Neuronal stem cell (in vitro differentiated cells): ENCODE data around the gene GPRC5C.

Source experiments
- DNase-seq: peaks from one replicate; pipeline ENCODE4 v3.0.0-alpha.2; 2013; ENCODE audit warnings: low spot score
- H2AFZ ChIP-seq: one replicate; pipeline ENCODE4 v1.6.1; 2013; ENCODE audit warnings: mild to moderate bottlenecking, low read length, inconsistent platforms
- H2AK5ac ChIP-seq: 2 replicates; pipeline ENCODE4 v1.6.1; 2013; ENCODE audit warnings: low read depth, mild to moderate bottlenecking, inconsistent platforms, low read length, moderate library complexity, mixed read lengths
- H2BK120ac ChIP-seq: 2 replicates; pipeline ENCODE4 v1.6.1; 2013; ENCODE audit warnings: low read depth, mild to moderate bottlenecking, inconsistent platforms, low read length, moderate library complexity, mixed read lengths
- H2BK12ac ChIP-seq: one replicate; pipeline ENCODE4 v1.6.1; 2013; ENCODE audit warnings: low read length, inconsistent platforms
- H2BK15ac ChIP-seq: 2 replicates; pipeline ENCODE4 v1.6.1; 2013; ENCODE audit warnings: mild to moderate bottlenecking, low read length, inconsistent platforms, mixed read lengths
- H2BK5ac ChIP-seq: one replicate; pipeline ENCODE4 v1.6.1; 2013; ENCODE audit warnings: inconsistent platforms, mild to moderate bottlenecking, low read length, moderate library complexity
- H3K14ac ChIP-seq: one replicate; pipeline ENCODE4 v1.6.1; 2013; ENCODE audit warnings: low read length, inconsistent platforms
- H3K18ac ChIP-seq: 2 replicates; pipeline ENCODE4 v1.6.1; 2013; ENCODE audit warnings: low read length, inconsistent platforms
- H3K23ac ChIP-seq: 2 replicates; pipeline ENCODE4 v1.6.1; 2013; ENCODE audit warnings: low read depth, mild to moderate bottlenecking, mixed read lengths, low read length, inconsistent platforms; ENCODE audit not compliant: poor library complexity
- H3K27ac ChIP-seq: replicated peaks from 3 replicates; pipeline ENCODE4 v1.5.1; 2013; ENCODE audit warnings: low read length, inconsistent platforms
- H3K27me3 ChIP-seq, 3 experiments: 2 replicates each; pipeline ENCODE4 v1.6.1; 2013; ENCODE audit warnings: low read length in 3 of 3, mild to moderate bottlenecking in 2 of 3, inconsistent platforms in 1 of 3, low read depth in 1 of 3, mixed read lengths in 1 of 3, moderate library complexity in 1 of 3; ENCODE audit not compliant: control insufficient read depth in 3 of 3, insufficient read depth in 3 of 3
- H3K36me3 ChIP-seq, 2 donors: replicated peaks in 1 of 2; 2 replicates each; pipeline ENCODE4 v1.6.1; 2013; ENCODE audit warnings: low read length in 2 of 2; ENCODE audit not compliant: control insufficient read depth in 2 of 2, insufficient read depth in 2 of 2
- H3K4ac ChIP-seq: 2 replicates; pipeline ENCODE4 v1.6.1; 2013; ENCODE audit warnings: inconsistent platforms, mild to moderate bottlenecking, low read length, moderate library complexity
- H3K4me1 ChIP-seq, 2 donors: 1 replicate in 1 of 2; 2 replicates in 1 of 2; pipeline ENCODE4 v1.6.1; 2013; ENCODE audit warnings: low read length in 2 of 2, low read depth in 1 of 2; ENCODE audit not compliant: control insufficient read depth in 2 of 2, insufficient read depth in 1 of 2
- H3K4me2 ChIP-seq: one replicate; pipeline ENCODE4 v1.6.1; 2013; ENCODE audit warnings: mild to moderate bottlenecking, low read length, inconsistent platforms; ENCODE audit not compliant: insufficient read depth, poor library complexity, severe bottlenecking
- H3K4me3 ChIP-seq, 2 donors: 2 replicates each; pipeline ENCODE4 v1.5.1; 2013; ENCODE audit warnings: low read length in 2 of 2, mild to moderate bottlenecking in 2 of 2, inconsistent platforms in 1 of 2, moderate library complexity in 1 of 2
- H3K79me1 ChIP-seq: one replicate; pipeline ENCODE4 v1.6.1; 2013; ENCODE audit warnings: low read depth, mild to moderate bottlenecking, inconsistent platforms, low read length, moderate library complexity
- H3K9ac ChIP-seq: one replicate; pipeline ENCODE4 v1.6.1; 2013; ENCODE audit warnings: mild to moderate bottlenecking, low read depth, low read length, inconsistent platforms; ENCODE audit not compliant: poor library complexity
- H3K9me3 ChIP-seq, 2 donors: replicated peaks in 1 of 2; 2 replicates each; pipeline versions ENCODE3 to v1.6.1; 2013; ENCODE audit warnings: low read length in 2 of 2, mild to moderate bottlenecking in 2 of 2, inconsistent platforms in 1 of 2, low read depth in 1 of 2, mixed read lengths in 1 of 2, moderate library complexity in 1 of 2; ENCODE audit not compliant: control insufficient read depth in 2 of 2, insufficient read depth in 1 of 2
- H4K8ac ChIP-seq: one replicate; pipeline ENCODE4 v1.6.1; 2013; ENCODE audit warnings: low read depth, mild to moderate bottlenecking, inconsistent platforms, low read length, moderate library complexity
- H4K91ac ChIP-seq: one replicate; pipeline ENCODE4 v1.6.1; 2013; ENCODE audit warnings: low read length, low read depth, mild to moderate bottlenecking, inconsistent platforms; ENCODE audit not compliant: poor library complexity
- WGBS, 2 donors: extraction: QIAGEN DNeasy Blood & Tissue Kit; methylation state at CpG; one replicate each; pipeline ENCODE4 v1.1.7; 2013; ENCODE audit warnings: missing lambda C conversion rate in 2 of 2, mixed read lengths in 1 of 2; ENCODE audit not compliant: insufficient read length in 2 of 2, insufficient replicate concordance in 1 of 2; ENCODE audit errors: extremely low coverage in 2 of 2; 5-methylcytosine and 5-hydroxymethylcytosine counted together

The GPRC5C gene

GRCh38 chr17:74454197-74455024 is 22.5 kb downstream of the GPRC5C start:
- Histone ChIP-seq H4K8ac (peak overlapping the region; percentile 53), H3K23ac (peak overlapping the region; percentile 82), H3K36me3 (peaks cover 0 to 3% of the 10 kb centered on the region in 2 donors), H2BK5ac (peak overlapping the region; percentile 97), H3K14ac (no peak overlapping the region), H3K9ac (peak overlapping the region; percentile 79), H3K79me1 (no peaks in the 10 kb centered on the region), H3K4me3 (peak overlapping the region; percentile 48 to 65), H3K4ac (peak overlapping the region; percentile 70), H2AFZ (peak overlapping the region; percentile 100), H3K4me1 (peaks cover 18 to 22% of the 10 kb centered on the region in 2 donors), H2AK5ac (peak overlapping the region; percentile 96), H2BK120ac (peak overlapping the region; percentile 77), H4K91ac (peak overlapping the region; percentile 19), H2BK12ac (peak overlapping the region; percentile 35), H3K9me3 (no peaks in the 10 kb centered on the region), H3K18ac (peak overlapping the region; percentile 87), H3K27ac (peak overlapping the region; percentile 77), H3K27me3 (peaks cover 0 to 32% (median 16%) of the 10 kb centered on the region in 3 experiments), H2BK15ac (peak overlapping the region; percentile 96), H3K4me2 (peak overlapping the region; percentile 56)
- no CpG with 5 or more reads among the region's 40 CpGs for WGBS, 2 donors
- DNase-seq = peak; percentile 88

- Histone ChIP-seq H2BK5ac (peak overlapping the region; percentile 97), H3K79me1 (no peaks in the 10 kb centered on the region), H4K91ac (peak overlapping the region; percentile 19), H3K27me3 (peaks cover 0 to 32% (median 16%) of the 10 kb centered on the region in 3 experiments), H3K4ac (peak overlapping the region; percentile 70), H3K4me2 (no peak overlapping the region), H3K18ac (peak overlapping the region; percentile 87), H3K4me3 (no peak overlapping the region), H3K23ac (peak overlapping the region; percentile 82), H3K14ac (no peak overlapping the region), H2BK12ac (peak overlapping the region; percentile 35), H2BK120ac (peak overlapping the region; percentile 77), H3K27ac (no peak overlapping the region), H2AFZ (peak overlapping the region; percentile 100), H3K9ac (peak overlapping the region; percentile 79), H3K4me1 (peaks cover 18 to 22% of the 10 kb centered on the region in 2 donors), H3K9me3 (no peaks in the 10 kb centered on the region), H4K8ac (no peak overlapping the region), H2BK15ac (peak overlapping the region; percentile 96), H2AK5ac (peak overlapping the region; percentile 96), H3K36me3 (peaks cover 0 to 2% of the 10 kb centered on the region in 2 donors)
- no CpG with 5 or more reads among the region's 15 CpGs for WGBS, 2 donors
- DNase-seq = no peak
Observed at GRCh38 chr17:74455025-74455545, 23.2 kb downstream of the GPRC5C start.

- no peaks in the 10 kb centered on the region for H3K36me3 ChIP-seq
- no peak overlapping the region for H4K8ac ChIP-seq
- H4K91ac ChIP-seq = no peak overlapping the region
- H3K4me1 ChIP-seq = peaks cover 18 to 22% of the 10 kb centered on the region in 2 donors
- peaks cover 0 to 31% (median 16%) of the 10 kb centered on the region in 3 experiments for H3K27me3 ChIP-seq
- no peak overlapping the region for H2AFZ ChIP-seq
- no peaks in the 10 kb centered on the region for H3K79me1 ChIP-seq
- no peak overlapping the region for H2BK120ac ChIP-seq
- no peak overlapping the region for H3K14ac ChIP-seq
- no peak overlapping the region for H3K4ac ChIP-seq
- H3K23ac ChIP-seq = no peak overlapping the region
- no peak overlapping the region for H3K4me2 ChIP-seq
- H2AK5ac ChIP-seq = no peak overlapping the region
- H3K9me3 ChIP-seq = no peaks in the 10 kb centered on the region
- no peak overlapping the region for H3K4me3 ChIP-seq
- H3K9ac ChIP-seq = no peak overlapping the region
- no peak overlapping the region for H2BK12ac ChIP-seq
- no peak overlapping the region for H3K27ac ChIP-seq
- no peak overlapping the region for H3K18ac ChIP-seq
- DNase-seq = no peak
- peak overlapping the region; percentile 77 for H2BK15ac ChIP-seq
- no CpG with 5 or more reads among the region's 5 CpGs for WGBS, 2 donors
- H2BK5ac ChIP-seq = no peak overlapping the region
Observed at GRCh38 chr17:74455821-74456220, 23.9 kb downstream of the GPRC5C start.
